ENCODE results near the gene FSTL4. TPM values are rescaled to one million over a fixed set of nuclear protein-coding genes. Genes with fewer than 3 reads are reported as not detected.

Gene FSTL4
- total RNA-seq, 4 donors from 2014 or later, result 0.33 to 0.78 (median 0.34) TPM; not detected in 1

DNA sequence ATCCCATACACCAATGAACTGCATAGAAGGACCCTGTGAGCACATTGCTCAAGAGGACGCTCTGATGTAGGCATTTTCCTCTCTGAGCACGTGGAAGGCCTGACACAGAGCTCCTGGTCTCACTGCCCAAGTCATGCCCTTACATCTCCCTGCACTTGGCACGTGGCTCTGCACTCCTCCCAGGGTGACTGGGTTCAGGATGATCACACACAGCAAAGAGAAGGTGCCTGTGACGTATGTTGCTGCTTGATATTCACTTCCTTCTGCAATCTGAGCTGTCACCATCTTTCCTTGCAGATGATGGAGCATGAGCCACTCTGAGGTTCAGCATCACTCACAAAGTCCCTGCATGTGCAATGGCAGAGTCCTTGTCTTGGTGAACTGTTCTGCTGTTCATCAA, 125.2 kb downstream of the FSTL4 start:
- Histone ChIP-seq H3K9me3 (peaks cover 0 to 13% (median 5%) of the 10 kb centered on the region in 4 donors), H3K36me3 (no peaks in the 10 kb centered on the region), H3K27ac (replicated peaks in 1 of 4) (no peak overlapping the region), H3K4me3 (no peak overlapping the region), H3K27me3 (peaks cover 0 to 7% (median 0%) of the 10 kb centered on the region in 4 donors), H3K4me1 (no peaks in the 10 kb centered on the region)
- no peak for DNase-seq (ENCODE audit: extremely low spot score)
- 54% methylated on average over 4 of the region's 4 CpGs for WGBS
- intact Hi-C loops (cut with DNase I), result no loop called here
- TF ChIP-seq POLR2AphosphoS5 (IDR thresholded peaks at IDR 0.05), result no peak
- no peak for TF ChIP-seq POLR2A (IDR thresholded peaks at IDR 0.05; ENCODE audit: low read depth)
- no peak for TF ChIP-seq EP300 (IDR thresholded peaks at IDR 0.05)
- TF ChIP-seq, protein P1, sequence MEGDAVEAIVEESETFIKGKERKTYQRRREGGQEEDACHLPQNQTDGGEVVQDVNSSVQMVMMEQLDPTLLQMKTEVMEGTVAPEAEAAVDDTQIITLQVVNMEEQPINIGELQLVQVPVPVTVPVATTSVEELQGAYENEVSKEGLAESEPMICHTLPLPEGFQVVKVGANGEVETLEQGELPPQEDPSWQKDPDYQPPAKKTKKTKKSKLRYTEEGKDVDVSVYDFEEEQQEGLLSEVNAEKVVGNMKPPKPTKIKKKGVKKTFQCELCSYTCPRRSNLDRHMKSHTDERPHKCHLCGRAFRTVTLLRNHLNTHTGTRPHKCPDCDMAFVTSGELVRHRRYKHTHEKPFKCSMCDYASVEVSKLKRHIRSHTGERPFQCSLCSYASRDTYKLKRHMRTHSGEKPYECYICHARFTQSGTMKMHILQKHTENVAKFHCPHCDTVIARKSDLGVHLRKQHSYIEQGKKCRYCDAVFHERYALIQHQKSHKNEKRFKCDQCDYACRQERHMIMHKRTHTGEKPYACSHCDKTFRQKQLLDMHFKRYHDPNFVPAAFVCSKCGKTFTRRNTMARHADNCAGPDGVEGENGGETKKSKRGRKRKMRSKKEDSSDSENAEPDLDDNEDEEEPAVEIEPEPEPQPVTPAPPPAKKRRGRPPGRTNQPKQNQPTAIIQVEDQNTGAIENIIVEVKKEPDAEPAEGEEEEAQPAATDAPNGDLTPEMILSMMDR (IDR thresholded peaks at IDR 0.05), result no peak

DNA sequence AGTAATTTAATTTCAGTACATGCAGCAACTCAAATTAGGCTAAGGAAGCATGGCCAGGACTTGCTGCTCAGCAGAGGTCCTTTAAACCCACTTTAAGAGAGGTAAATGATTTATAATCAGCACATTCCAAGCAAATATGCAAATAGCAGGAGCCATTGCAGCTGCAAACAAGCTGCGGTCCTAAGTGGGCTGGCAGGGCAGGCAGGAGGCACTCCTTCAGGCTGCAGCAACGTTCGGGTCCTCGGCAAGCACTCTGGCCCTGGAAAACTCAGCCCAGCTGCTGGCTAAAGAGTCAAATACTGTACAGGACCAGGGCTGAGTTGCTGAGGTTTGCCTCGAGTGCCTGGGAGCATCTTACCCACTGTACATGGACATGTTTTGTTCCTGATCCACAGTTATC, 126.9 kb downstream of the FSTL4 start:
- no peak for DNase-seq (ENCODE audit: extremely low spot score)
- H3K27ac ChIP-seq (replicated peaks in 1 of 4), result no peak overlapping the region
- TF ChIP-seq EP300 (IDR thresholded peaks at IDR 0.05), result no peak
- TF ChIP-seq POLR2AphosphoS5 (IDR thresholded peaks at IDR 0.05), result no peak
- TF ChIP-seq, protein P1 (IDR thresholded peaks at IDR 0.05), result no peak
- TF ChIP-seq POLR2A (IDR thresholded peaks at IDR 0.05; ENCODE audit: low read depth), result no peak
- WGBS, result no CpG with 5 or more reads among the region's 5 CpGs
- H3K4me1 ChIP-seq, result no peaks in the 10 kb centered on the region
- H3K4me3 ChIP-seq, result no peak overlapping the region
- intact Hi-C loops (cut with DNase I), result no loop called here
- no peaks in the 10 kb centered on the region for H3K36me3 ChIP-seq
- H3K9me3 ChIP-seq, result peaks cover 0 to 11% (median 4%) of the 10 kb centered on the region in 4 donors
- H3K27me3 ChIP-seq, result peaks cover 0 to 7% (median 0%) of the 10 kb centered on the region in 4 donors

DNA sequence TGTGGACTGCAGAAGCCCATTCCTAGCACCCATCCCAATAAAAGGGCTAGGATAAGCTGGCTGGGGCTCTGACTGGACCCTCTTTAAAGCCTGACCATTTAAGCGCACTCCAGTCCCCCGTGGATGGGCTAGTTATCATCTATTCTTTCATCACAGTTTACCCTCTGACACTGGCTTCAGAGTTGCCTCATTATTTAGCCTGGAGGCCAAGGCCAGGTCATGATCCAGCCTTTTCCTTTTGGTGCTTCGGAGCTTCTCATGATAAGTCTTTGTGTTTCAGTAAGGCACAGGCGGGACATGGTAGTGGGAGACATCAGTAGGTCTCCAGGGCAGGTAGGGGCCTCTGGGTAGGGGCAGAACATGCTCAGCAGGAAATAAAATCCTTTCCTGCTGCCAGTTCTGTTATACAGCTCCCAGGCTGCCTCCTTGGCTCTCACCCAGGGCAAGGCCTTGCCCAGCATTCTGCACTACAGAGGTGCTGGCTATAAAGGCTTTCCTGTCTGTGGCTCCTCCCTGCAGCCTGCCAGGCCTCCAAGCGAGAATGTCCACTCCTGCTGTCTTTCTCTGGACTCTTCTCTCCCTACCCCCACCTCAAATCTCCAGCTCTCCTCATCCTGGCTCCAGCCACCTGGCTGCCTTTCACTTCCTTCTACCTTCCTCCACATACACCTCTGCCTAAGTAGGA, 128.8 kb downstream of the FSTL4 start:
- Histone ChIP-seq H3K9me3 (no peaks in the 10 kb centered on the region), H3K36me3 (no peaks in the 10 kb centered on the region), H3K27ac (replicated peaks in 1 of 4) (no peak overlapping the region), H3K4me1 (no peaks in the 10 kb centered on the region), H3K4me3 (no peak overlapping the region), H3K27me3 (peaks cover 0 to 7% (median 0%) of the 10 kb centered on the region in 4 donors)
- no peak for DNase-seq (ENCODE audit: extremely low spot score)
- intact Hi-C loops (cut with DNase I), result no loop called here
- 83% methylated on average over 5 of the region's 5 CpGs for WGBS
- TF ChIP-seq POLR2AphosphoS5 (IDR thresholded peaks at IDR 0.05) (no peak), POLR2A (IDR thresholded peaks at IDR 0.05; ENCODE audit: low read depth) (no peak), EP300 (IDR thresholded peaks at IDR 0.05) (no peak)
- TF ChIP-seq, protein P1 (IDR thresholded peaks at IDR 0.05), result no peak

DNA sequence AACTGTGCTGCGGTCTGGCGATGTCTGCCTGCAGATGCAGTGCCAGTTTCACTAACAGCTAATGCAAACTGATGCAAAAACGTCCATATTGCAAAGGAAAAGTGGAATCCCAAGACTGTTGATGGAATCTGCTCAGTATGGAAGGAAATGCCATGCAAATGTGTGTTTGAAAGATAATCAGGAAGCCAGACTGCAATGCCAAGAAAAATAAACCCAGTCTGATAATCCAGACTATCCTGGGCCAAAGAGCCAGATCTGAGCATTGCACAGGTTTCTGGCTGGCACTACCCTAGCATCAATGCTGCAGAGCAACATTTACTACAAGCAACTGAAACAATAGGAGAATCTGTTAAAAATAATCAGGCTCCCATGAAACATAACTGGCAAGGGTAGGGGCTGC, 130.3 kb downstream of the FSTL4 start:
- H3K36me3 ChIP-seq, result no peaks in the 10 kb centered on the region
- 64% methylated on average over 3 of the region's 3 CpGs for WGBS
- no peak overlapping the region for H3K4me3 ChIP-seq
- no peak overlapping the region for H3K27ac ChIP-seq (replicated peaks in 1 of 4)
- peaks cover 0 to 6% (median 0%) of the 10 kb centered on the region in 4 donors for H3K27me3 ChIP-seq
- no peak for TF ChIP-seq POLR2A (IDR thresholded peaks at IDR 0.05; ENCODE audit: low read depth)
- TF ChIP-seq POLR2AphosphoS5 (IDR thresholded peaks at IDR 0.05), result no peak
- TF ChIP-seq, protein P1 (IDR thresholded peaks at IDR 0.05), result no peak
- no peak for TF ChIP-seq EP300 (IDR thresholded peaks at IDR 0.05)
- DNase-seq (ENCODE audit: extremely low spot score), result no peak
- intact Hi-C loops (cut with DNase I), result no loop called here
- no peaks in the 10 kb centered on the region for H3K9me3 ChIP-seq
- H3K4me1 ChIP-seq, result no peaks in the 10 kb centered on the region

DNA sequence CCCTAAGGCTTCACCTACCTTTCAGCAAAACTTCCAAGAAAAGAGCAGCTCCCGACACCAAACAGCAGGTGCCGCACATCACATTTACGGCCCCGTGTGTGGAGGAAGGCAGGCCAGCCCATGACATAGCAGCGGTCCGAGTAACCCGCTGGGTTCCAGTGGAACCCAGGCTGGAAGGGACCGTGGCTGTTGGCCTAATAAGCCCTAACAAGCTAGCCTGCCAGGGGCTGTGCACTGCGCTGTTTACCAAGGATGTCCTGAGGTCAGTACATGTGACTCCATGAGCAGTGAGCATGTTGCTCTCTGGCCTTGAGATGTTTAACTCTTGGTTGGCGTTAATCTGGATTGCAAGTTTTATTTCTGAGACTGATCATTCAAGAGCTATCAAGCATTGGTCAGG, 131.5 kb downstream of the FSTL4 start:
- TF ChIP-seq, protein P1 (IDR thresholded peaks at IDR 0.05), result no peak
- no peak for TF ChIP-seq POLR2AphosphoS5 (IDR thresholded peaks at IDR 0.05)
- no peak for TF ChIP-seq POLR2A (IDR thresholded peaks at IDR 0.05; ENCODE audit: low read depth)
- no peak for TF ChIP-seq EP300 (IDR thresholded peaks at IDR 0.05)
- intact Hi-C loops (cut with DNase I), result no loop called here
- Histone ChIP-seq H3K36me3 (no peaks in the 10 kb centered on the region), H3K27me3 (no peaks in the 10 kb centered on the region), H3K27ac (replicated peaks in 1 of 4) (no peak overlapping the region), H3K9me3 (no peaks in the 10 kb centered on the region), H3K4me1 (no peaks in the 10 kb centered on the region), H3K4me3 (no peak overlapping the region)
- 91% methylated on average over 9 of the region's 10 CpGs for WGBS
- no peak for DNase-seq (ENCODE audit: extremely low spot score)
